Measurements from ENCODE around the gene VAPA.
A peak's percentile ranks its signal among the peaks of the same experiment; 100 is the strongest.

VAPA gene

GRCh38 chr18:9913526-9914333, at the start of gene VAPA:
VAPA (plus strand) TSS chr18:9914016; CDS start chr18:9914257, 241 bp downstream.
- H3K27ac Mint-ChIP-seq: peak within 1 kb of the TSS; percentile 99
- no peaks in the 10 kb centered on the region for H3K27me3 Mint-ChIP-seq
- H3K36me3 Mint-ChIP-seq (ENCODE audit: low read depth): peaks cover 13% of the 10 kb centered on the region
- H3K9me3 Mint-ChIP-seq: no peaks in the 10 kb centered on the region
- peaks cover 28% of the 10 kb centered on the region for H3K4me1 Mint-ChIP-seq (ENCODE audit: low read depth)
- H3K4me3 Mint-ChIP-seq: peak within 1 kb of the TSS; percentile 91
- DNase-seq: peak; percentile 96

DNA sequence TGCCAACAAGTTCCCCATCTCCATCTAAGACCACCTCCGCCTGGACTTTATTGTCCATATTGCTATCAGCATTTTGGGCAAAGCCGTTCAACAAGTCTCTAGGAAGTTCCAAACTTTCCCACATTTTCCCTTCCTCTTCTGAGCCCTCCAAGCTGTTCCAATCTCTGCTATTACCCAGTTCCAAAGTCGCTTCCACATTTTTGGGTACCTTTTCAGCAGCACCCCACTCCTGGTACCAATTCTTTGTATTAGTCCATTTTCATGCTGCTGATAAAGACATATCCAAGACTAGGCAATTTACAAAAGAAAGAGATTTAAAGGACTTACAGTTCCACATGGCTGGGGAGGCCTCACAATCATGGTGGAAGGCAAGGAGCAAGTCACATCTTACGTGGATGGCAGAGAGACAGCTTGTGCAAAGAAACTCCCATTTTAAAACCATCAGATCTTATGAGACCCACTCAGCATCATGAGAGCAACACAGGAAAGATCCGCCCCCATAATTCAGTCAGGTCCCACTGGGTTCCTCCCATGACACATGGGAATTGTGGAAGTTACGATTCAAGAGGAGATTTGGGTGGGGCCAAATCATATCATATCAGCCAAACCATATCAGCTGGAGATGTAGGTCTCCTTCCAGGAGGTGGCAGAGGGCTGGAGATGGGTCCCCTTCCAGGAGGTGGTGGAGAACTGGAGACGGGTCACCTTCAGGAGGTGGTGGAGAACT, 47.9 kb upstream of the VAPA start:
- Mint-ChIP-seq H3K9me3 (peaks cover 15% of the 10 kb centered on the region), H3K27ac (no peak overlapping the region), H3K4me3 (no peak overlapping the region), H3K27me3 (peaks cover 43% of the 10 kb centered on the region), H3K4me1 (ENCODE audit: low read depth) (peaks cover 28% of the 10 kb centered on the region), H3K36me3 (ENCODE audit: low read depth) (no peaks in the 10 kb centered on the region)
- no peak for DNase-seq

DNA sequence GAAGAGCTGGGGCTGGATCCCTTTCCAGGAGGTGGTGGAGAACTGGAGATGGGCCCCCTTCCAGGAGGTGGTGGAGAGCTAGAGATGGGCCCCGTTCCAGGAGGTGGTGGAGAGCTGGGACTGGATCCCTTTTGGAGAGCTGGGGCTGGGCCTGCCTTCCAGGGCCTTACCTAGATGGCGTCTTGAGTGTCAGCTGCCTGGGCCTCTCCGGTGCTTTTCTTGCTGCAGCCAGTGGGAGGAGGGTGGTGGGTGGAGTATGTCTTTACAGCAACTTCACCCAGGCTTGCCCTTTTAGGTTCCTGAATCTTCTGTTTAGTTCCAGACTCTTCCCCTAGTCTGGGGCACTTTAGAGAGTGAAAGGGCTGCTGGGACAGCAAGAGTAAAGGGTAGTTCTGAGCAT, 47.2 kb upstream of the VAPA start:
- DNase-seq: no peak
- H3K9me3 Mint-ChIP-seq: peaks cover 15% of the 10 kb centered on the region
- H3K27me3 Mint-ChIP-seq: peaks cover 50% of the 10 kb centered on the region
- no peak overlapping the region for H3K27ac Mint-ChIP-seq
- no peaks in the 10 kb centered on the region for H3K36me3 Mint-ChIP-seq (ENCODE audit: low read depth)
- H3K4me3 Mint-ChIP-seq: no peak overlapping the region
- H3K4me1 Mint-ChIP-seq (ENCODE audit: low read depth): peaks cover 22% of the 10 kb centered on the region

DNA sequence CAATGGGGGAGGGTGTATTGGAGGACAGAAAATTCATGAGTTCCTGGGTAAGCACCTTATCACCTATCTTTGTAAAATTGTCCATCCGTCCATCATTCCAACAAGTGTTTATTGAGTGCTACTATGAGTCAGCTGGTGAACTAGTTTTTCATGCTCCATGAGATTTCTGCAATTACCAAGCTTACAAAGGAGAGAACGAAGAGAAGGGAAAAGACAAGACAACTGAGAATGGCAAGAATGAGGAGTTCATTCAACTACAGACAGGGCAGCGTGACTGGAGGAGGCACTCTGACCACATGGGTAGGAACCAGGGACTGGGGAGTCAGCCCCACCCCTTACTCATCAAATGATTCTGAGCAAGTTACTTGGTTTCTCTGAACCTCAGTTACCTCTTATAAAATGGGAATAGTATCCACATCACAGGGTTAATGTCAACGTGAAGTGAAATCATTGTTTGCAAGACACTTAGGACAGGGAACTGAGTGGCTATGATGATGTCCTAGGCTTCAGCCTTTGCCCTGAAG, 46.7 kb upstream of the VAPA start:
- Mint-ChIP-seq H3K27me3 (peaks cover 51% of the 10 kb centered on the region), H3K4me1 (ENCODE audit: low read depth) (peaks cover 18% of the 10 kb centered on the region), H3K36me3 (ENCODE audit: low read depth) (no peaks in the 10 kb centered on the region), H3K4me3 (no peak overlapping the region), H3K27ac (no peak overlapping the region), H3K9me3 (peaks cover 15% of the 10 kb centered on the region)
- DNase-seq: no peak

DNA sequence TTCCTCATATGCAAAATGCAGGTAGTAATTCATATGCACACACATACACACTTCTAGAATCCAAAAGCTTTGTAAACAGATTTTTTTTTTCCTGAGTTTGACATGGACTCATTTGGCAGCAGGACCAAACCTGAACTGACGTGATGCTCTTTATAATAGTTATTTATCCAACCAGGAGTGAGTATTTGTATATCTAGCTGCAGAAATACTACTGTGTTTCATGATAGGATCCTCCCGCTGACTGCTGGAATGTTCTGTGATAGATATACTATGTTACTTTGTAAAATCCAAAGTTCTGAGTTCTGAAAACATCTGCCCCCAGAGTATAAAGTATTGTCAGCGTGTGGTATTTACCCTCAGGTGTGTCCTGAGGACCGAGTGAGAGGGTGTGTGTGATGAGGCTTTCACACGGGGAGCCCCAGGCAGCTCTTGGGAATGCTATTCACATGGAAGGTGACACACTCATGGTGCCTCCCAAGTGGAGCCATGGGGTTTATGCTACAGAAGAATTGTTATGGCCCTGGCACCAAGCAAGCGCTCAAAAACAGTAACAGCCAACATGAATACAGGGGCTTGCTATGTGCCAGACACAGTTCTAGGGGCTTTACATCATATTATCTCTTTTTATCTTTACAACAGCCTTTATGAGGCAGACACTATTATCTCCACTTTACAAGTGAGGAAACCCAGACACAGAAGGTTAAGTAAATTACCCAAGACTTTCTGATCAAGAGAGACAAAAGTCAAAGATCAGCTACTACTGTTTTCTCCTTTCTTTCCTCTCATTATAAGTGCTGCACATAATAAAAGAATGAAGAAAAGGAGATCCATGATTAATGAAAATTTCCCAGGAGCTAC, 44.7 kb upstream of the VAPA start:
- no peak overlapping the region for H3K27ac Mint-ChIP-seq
- no peaks in the 10 kb centered on the region for H3K36me3 Mint-ChIP-seq (ENCODE audit: low read depth)
- H3K4me1 Mint-ChIP-seq (ENCODE audit: low read depth): peaks cover 10% of the 10 kb centered on the region
- no peak for DNase-seq
- H3K27me3 Mint-ChIP-seq: peaks cover 43% of the 10 kb centered on the region
- peaks cover 15% of the 10 kb centered on the region for H3K9me3 Mint-ChIP-seq
- no peak overlapping the region for H3K4me3 Mint-ChIP-seq

GRCh38 chr18:9869715-9870430, 43.9 kb upstream of the VAPA start:
- Mint-ChIP-seq H3K4me1 (ENCODE audit: low read depth) (peaks cover 10% of the 10 kb centered on the region), H3K36me3 (ENCODE audit: low read depth) (no peaks in the 10 kb centered on the region), H3K9me3 (peaks cover 15% of the 10 kb centered on the region), H3K27me3 (peaks cover 44% of the 10 kb centered on the region), H3K27ac (no peak overlapping the region), H3K4me3 (no peak overlapping the region)
- no peak for DNase-seq

DNA sequence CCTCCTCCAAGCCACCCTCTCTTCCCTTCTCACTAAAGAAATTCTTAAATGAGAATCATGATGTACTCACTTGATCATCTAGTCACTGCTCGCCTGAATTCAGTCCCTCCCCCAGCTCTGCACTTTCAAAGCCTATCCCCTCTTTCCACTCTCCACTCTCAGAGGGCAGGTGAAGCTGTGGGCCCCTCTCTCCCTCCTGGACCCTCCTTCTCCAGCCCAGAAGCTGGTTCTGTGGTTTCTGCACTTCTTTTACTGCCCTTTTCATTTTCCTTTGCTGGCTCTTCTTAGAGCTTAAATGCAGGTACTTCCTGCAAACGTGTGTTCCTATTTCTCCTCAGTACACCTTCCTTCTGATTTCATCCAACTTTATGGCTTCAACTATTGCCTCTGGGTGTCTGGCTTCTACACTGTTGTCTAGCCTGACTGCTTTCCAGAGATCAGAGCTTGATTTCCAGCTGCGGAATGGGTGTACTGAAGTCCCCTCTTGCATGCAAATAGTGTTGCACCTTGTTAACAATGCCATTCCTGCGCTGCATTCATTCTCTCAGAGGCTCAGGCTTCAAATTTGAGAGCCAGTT, 43.3 kb upstream of the VAPA start:
- Mint-ChIP-seq H3K36me3 (ENCODE audit: low read depth) (no peaks in the 10 kb centered on the region), H3K4me1 (ENCODE audit: low read depth) (peaks cover 10% of the 10 kb centered on the region), H3K27ac (no peak overlapping the region), H3K27me3 (peaks cover 41% of the 10 kb centered on the region), H3K4me3 (no peak overlapping the region), H3K9me3 (peaks cover 11% of the 10 kb centered on the region)
- no peak for DNase-seq

- no peaks in the 10 kb centered on the region for H3K36me3 Mint-ChIP-seq (ENCODE audit: low read depth)
- peaks cover 40% of the 10 kb centered on the region for H3K27me3 Mint-ChIP-seq
- no peak for DNase-seq
- no peak overlapping the region for H3K27ac Mint-ChIP-seq
- H3K9me3 Mint-ChIP-seq: peaks cover 3% of the 10 kb centered on the region
- H3K4me3 Mint-ChIP-seq: no peak overlapping the region
- peaks cover 11% of the 10 kb centered on the region for H3K4me1 Mint-ChIP-seq (ENCODE audit: low read depth)
These were observed 42.5 kb upstream of the VAPA start for GRCh38 chr18:9871244-9871746.

- Mint-ChIP-seq H3K27ac (no peak overlapping the region), H3K27me3 (peaks cover 42% of the 10 kb centered on the region), H3K9me3 (no peaks in the 10 kb centered on the region), H3K36me3 (ENCODE audit: low read depth) (no peaks in the 10 kb centered on the region), H3K4me3 (no peak overlapping the region), H3K4me1 (ENCODE audit: low read depth) (peaks cover 25% of the 10 kb centered on the region)
- no peak for DNase-seq
These were observed 41.0 kb upstream of the VAPA start for GRCh38 chr18:9872823-9873222.

DNA sequence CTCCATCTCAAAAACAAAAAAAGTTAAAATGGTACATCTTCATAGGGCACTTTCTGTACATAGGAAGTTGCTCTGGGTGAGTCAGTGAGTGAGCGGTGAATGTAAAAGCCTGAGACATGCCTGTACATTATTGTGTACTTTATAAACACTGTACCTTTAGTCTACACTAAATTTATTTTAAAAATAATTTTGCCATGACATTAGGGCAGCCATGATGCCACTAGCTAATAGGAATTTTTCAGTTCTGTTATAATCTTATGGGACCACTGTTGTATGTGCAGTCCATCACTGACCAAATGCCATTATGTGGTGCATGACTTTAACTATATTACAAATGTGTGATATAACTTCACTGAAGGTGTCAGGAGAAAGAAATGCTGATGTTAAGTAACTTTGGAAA, 39.1 kb upstream of the VAPA start:
- no peak overlapping the region for H3K27ac Mint-ChIP-seq
- DNase-seq: no peak
- H3K4me3 Mint-ChIP-seq: no peak overlapping the region
- peaks cover 22% of the 10 kb centered on the region for H3K4me1 Mint-ChIP-seq (ENCODE audit: low read depth)
- no peaks in the 10 kb centered on the region for H3K36me3 Mint-ChIP-seq (ENCODE audit: low read depth)
- peaks cover 31% of the 10 kb centered on the region for H3K27me3 Mint-ChIP-seq
- no peaks in the 10 kb centered on the region for H3K9me3 Mint-ChIP-seq

DNA sequence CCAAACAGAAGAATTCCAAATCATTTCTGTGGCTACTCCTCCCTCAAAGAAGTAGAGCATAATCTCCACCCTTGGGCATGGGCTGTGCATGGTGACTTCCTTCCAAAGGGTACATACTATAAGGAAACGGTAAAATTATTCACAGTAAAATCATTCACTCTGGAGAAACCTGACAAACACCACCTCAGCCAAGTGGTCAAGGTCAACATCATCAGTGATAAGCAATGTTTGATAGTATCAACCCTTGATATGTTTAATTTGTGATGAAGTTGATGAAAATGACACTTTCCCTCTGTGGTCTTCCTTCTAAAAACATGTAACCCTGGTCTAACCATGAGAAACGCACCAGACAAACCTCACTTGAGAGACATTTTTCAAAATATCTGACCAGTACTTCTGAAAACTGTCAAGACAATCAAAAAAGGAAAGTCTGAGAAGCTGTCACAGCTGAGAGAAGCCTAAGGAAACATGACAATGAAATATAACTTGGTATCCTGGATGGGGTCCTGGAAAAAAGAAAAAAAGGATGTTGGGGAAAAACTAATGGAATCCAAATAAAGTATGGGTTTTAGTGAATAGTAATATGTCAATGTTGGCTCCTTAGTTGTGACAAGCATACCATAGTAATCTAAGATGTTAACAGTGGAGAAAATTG, 37.5 kb upstream of the VAPA start:
- H3K27me3 Mint-ChIP-seq: peaks cover 16% of the 10 kb centered on the region
- no peak for DNase-seq
- H3K4me1 Mint-ChIP-seq (ENCODE audit: low read depth): peaks cover 15% of the 10 kb centered on the region
- no peak overlapping the region for H3K27ac Mint-ChIP-seq
- H3K4me3 Mint-ChIP-seq: no peak overlapping the region
- H3K9me3 Mint-ChIP-seq: no peaks in the 10 kb centered on the region
- H3K36me3 Mint-ChIP-seq (ENCODE audit: low read depth): no peaks in the 10 kb centered on the region

DNA sequence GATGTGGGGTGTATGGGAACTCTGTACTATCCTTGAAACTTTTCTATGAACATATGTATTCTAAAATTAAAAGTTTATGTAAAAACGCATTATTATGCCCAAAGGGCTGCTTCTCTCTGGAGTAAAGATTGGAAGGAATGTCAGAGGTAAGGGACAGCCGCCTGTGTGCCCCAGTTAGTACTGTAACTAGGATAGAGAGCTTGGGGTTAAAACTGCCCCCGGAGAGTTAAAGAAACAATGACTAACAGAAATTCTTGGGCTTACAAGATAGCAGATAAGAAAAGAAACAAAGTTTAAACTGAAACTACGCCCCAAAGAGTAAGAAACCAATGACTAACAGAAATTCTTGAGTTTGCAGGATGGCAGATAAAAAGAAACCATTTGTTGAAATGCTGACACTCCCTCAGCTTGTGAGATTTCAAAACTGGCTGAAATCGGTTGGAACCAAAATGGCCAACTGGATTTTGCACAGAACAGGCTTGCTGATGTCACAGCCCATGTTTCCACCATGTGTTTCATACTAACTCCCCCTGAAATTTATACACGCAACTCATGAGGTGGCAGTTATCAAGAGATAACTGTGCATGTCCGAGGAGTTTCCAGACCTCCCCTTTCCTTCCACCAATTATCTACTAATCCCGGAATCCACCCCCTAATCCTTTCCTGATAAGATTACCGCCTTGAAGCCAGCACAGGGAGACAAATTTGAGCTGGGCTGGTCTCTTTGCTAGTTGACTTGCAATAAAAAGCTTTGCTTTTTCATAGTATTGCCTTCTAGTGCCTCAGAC, 36.8 kb upstream of the VAPA start:
- DNase-seq: no peak
- Mint-ChIP-seq H3K27me3 (peaks cover 13% of the 10 kb centered on the region), H3K9me3 (no peaks in the 10 kb centered on the region), H3K4me1 (ENCODE audit: low read depth) (peaks cover 15% of the 10 kb centered on the region), H3K36me3 (ENCODE audit: low read depth) (no peaks in the 10 kb centered on the region), H3K4me3 (no peak overlapping the region), H3K27ac (peak overlapping the region; percentile 2)

Measured in activated T-cell treated with anti-CD3 and anti-CD28 coated beads, Interleukin-2, amount 50 U/mL, for 24 hours (primary cell).